NCI-H187 (cell line): ENCODE measurements around the gene ACP5.
A peak's percentile ranks its signal among the peaks of the same experiment; 100 is the strongest.
"Not testable (repeated sequence)": the region's sequence is repeated elsewhere in the genome, so short reads cannot be mapped to it uniquely, and the experiment has no call there.

Experiments
- DNase-seq, 2 experiments: peaks; one replicate each; lab custom pipeline; 2025; lab: John Stamatoyannopoulos, UW

Gene ACP5

GRCh38 chr19:11577451-11578257 lies at the start of gene ACP5:
ACP5 (minus strand) TSS chr19:11577645; CDS start chr19:11577317, 328 bp downstream.
- DNase-seq, result no peak

GRCh38 chr19:11626252-11626651 lies 48.8 kb upstream of the ACP5 start:
- no peak for DNase-seq

- DNase-seq, result no peak
These were observed 46.6 kb upstream of the ACP5 start for GRCh38 chr19:11624069-11624463.

GRCh38 chr19:11622401-11622800 lies 45.0 kb upstream of the ACP5 start:
- DNase-seq, result not testable (repeated sequence)

GRCh38 chr19:11620553-11620952 lies 43.1 kb upstream of the ACP5 start:
- no peak for DNase-seq

- DNase-seq, result no peak
These were observed 40.0 kb upstream of the ACP5 start for GRCh38 chr19:11617180-11618062.

GRCh38 chr19:11612816-11613511 lies 35.5 kb upstream of the ACP5 start:
- DNase-seq, result no peak

GRCh38 chr19:11611730-11612129 lies 34.3 kb upstream of the ACP5 start:
- no peak for DNase-seq

- DNase-seq, result no peak
These were observed 29.0 kb upstream of the ACP5 start for GRCh38 chr19:11606484-11606883.

GRCh38 chr19:11599704-11600103 lies 22.3 kb upstream of the ACP5 start:
- not testable (repeated sequence) for DNase-seq

- no peak for DNase-seq
These were observed 21.3 kb upstream of the ACP5 start for GRCh38 chr19:11598746-11599145.

- no peak for DNase-seq
These were observed 20.6 kb upstream of the ACP5 start for GRCh38 chr19:11598103-11598483.

- DNase-seq, result peak; percentile 82 to 90
These were observed 20.0 kb upstream of the ACP5 start, which contains the start of gene ZNF627 for GRCh38 chr19:11597202-11598102. ZNF627 (plus strand) TSS chr19:11597483; CDS start chr19:11597628, 145 bp downstream.

- DNase-seq, result no peak
These were observed 18.7 kb upstream of the ACP5 start for GRCh38 chr19:11596156-11596555.

- no peak for DNase-seq
These were observed 16.6 kb upstream of the ACP5 start for GRCh38 chr19:11594084-11594483.

GRCh38 chr19:11587975-11588631 lies 10.7 kb upstream of the ACP5 start:
- DNase-seq, result no peak

- peak in 1 of 2 experiments; percentile 17 for DNase-seq
These were observed 10.0 kb upstream of the ACP5 start for GRCh38 chr19:11587302-11587974.

GRCh38 chr19:11586331-11586730 lies 8.9 kb upstream of the ACP5 start:
- no peak for DNase-seq

GRCh38 chr19:11581740-11582139 lies 4.3 kb upstream of the ACP5 start:
- no peak for DNase-seq

GRCh38 chr19:11580116-11580515 lies 2.7 kb upstream of the ACP5 start:
- no peak for DNase-seq
